NCI-H460 (cell line): ENCODE results near the gene AMHR2. TPM values are rescaled to one million over a fixed set of nuclear protein-coding genes. Genes with fewer than 3 reads are reported as not detected.
A peak's percentile ranks its signal among the peaks of the same experiment; 100 is the strongest.
"Not testable (repeated sequence)": the region's sequence is repeated elsewhere in the genome, so short reads cannot be mapped to it uniquely, and the experiment has no call there.

Source experiments
- DNase-seq: peaks from one replicate; pipeline ENCODE4 v3.0.0-alpha.2; 2016; ENCODE audit warnings: low read depth; ENCODE audit errors: extremely low read depth
- total RNA-seq: library from RNA; depleted of rRNA; stranded (reverse); fragments of >200 nt; shearing (Covaris generic); gene quantifications from 2 replicates; pipeline ENCODE4 v1.2.3, GENCODE V29; 2014

AMHR2 gene
- total RNA-seq, 1 experiment from 2014 or later, result 0.15 TPM

GRCh38 chr12:53413485-53414204 lies 10.0 kb upstream of the AMHR2 start:
- DNase-seq, result no peak

- DNase-seq, result no peak
These were observed 8.8 kb upstream of the AMHR2 start for GRCh38 chr12:53414756-53415417.

DNA sequence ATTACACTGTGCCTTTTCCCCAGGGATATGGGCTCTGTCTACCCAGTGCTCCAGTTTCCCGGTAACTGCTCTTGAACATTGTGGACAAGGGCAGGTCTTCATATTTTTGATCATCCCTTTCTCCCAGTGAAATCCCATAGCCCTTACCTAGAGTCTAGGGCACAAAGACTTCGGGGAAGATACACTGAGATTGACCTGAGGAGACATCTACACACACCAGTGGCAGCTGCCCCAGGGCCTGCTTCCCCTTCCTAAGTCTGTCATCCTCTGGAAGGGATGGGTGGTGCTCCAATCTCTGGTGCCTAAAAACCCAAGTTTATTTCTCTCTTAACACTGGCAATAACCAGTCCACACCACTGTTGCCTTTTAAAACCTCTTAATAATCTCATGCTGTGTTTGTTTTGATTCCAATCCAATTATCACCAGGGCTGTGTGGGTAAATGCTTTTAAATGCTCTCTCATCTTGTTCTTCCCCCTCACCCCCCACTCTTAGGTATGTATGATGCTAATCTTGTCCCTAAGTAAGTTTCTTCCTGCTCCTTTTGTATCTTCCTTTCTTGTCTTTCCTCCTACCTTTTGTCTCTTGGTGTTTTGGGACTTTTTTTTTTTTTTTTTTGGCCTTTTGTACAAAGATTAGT lies 7.8 kb upstream of the AMHR2 start:
- DNase-seq, result not testable (repeated sequence)

DNA sequence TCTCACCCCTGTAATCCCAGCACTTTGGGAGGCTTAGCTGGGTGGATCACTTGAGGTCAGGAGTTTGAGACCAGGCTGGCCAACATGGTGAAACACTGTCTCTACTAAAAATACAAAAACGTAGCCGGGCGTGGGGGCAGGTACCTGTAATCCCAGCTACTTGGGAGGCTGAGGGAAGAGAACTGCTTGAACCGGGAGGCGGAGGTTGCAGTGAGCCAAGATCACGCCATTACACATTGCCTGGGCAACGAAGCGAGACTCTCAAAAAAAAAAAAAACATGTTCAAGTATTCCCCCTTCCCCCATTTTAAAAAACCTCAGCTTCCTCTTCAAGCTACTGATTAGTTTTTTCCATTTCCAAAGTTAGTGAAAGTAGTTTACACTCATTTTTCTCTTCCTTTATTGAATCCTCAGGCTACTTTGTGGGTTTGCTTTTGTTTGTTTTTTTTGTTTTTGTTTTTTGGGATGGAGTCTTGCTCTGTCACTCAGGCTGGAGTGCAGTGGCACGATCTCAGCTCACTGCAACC lies 6.3 kb upstream of the AMHR2 start:
- DNase-seq, result not testable (repeated sequence)

- DNase-seq, result no peak
These were observed 5.4 kb upstream of the AMHR2 start for GRCh38 chr12:53418221-53418620.

GRCh38 chr12:53419756-53420155 lies 3.9 kb upstream of the AMHR2 start:
- no peak for DNase-seq

- not testable (repeated sequence) for DNase-seq
These were observed 1.4 kb upstream of the AMHR2 start for GRCh38 chr12:53422247-53422646.

- DNase-seq, result no peak
These were observed 1.2 kb downstream of the AMHR2 start for GRCh38 chr12:53424626-53425514.

GRCh38 chr12:53425515-53426150 lies 2.0 kb downstream of the AMHR2 start:
- DNase-seq, result no peak

- no peak for DNase-seq
These were observed 4.4 kb downstream of the AMHR2 start for GRCh38 chr12:53427905-53428594.

DNA sequence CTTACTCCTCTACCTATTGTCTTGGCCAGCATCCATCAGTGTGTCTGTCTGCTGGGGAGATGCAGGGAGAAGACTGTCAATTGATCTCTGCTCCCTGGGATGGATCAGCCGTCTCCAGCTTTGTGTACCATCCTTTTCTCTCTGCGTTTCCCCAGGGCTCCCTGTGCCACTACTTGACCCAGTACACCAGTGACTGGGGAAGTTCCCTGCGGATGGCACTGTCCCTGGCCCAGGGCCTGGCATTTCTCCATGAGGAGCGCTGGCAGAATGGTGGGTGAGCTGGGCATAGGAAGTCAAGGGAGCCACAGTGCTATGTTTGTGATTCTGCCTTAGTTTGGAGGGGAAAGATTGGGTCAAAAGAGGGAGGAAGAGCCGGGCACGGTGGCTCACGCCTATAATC lies 5.1 kb downstream of the AMHR2 start:
- no peak for DNase-seq

DNA sequence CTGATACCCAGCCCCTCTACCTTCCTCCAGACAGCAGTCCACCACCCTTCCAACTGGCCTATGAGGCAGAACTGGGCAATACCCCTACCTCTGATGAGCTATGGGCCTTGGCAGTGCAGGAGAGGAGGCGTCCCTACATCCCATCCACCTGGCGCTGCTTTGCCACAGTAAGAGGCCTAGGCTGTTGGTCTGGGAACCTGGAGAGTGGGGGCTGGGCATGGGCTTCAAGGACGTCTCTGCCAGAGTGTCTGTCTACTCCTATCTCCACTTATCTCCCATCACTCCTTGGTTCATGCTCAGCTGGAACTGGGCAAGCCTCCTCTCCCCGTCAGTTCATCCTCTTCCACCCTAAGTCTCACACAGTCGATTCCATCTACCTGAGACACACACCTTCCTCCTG lies 6.5 kb downstream of the AMHR2 start:
- DNase-seq, result no peak

- DNase-seq, result no peak
These were observed 7.5 kb downstream of the AMHR2 start for GRCh38 chr12:53431187-53431586.

DNA sequence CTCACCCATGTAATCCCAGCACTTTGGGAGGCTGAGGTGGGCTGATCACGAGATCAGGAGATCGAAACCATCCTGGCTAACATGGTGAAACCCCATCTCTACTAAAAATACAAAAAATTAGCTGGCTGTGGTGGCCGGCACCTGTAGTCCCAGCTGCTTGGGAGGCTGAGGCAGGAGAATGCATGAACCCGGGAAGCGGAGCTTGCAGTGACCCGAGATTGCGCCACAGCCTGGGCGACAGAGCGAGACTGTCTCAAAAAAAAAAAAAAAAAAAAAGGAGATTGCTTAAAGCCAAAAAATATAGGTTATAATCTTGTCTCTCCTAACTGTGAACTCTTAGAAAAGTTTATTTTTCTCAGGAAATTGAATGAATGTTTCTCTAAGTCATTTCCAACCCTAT lies 11.7 kb downstream of the AMHR2 start:
- DNase-seq, result not testable (repeated sequence)

DNA sequence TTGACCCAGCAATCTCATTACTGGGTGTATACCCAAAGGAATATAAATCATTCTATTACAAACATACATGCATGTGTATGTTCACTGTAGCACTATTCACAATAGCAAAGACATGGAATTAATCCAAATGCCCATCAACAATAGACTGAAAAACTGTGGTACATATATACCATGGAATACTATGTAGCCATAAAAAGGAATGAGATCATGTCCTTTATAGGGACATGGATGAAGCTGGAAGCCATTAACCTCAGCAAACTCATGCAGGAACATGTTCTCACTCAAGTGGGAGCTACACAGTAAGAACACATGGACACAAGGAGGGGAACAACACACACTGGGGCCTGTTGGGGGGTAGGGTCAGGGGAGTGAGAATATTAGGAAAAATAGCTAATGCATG lies 15.9 kb downstream of the AMHR2 start:
- not testable (repeated sequence) for DNase-seq

DNA sequence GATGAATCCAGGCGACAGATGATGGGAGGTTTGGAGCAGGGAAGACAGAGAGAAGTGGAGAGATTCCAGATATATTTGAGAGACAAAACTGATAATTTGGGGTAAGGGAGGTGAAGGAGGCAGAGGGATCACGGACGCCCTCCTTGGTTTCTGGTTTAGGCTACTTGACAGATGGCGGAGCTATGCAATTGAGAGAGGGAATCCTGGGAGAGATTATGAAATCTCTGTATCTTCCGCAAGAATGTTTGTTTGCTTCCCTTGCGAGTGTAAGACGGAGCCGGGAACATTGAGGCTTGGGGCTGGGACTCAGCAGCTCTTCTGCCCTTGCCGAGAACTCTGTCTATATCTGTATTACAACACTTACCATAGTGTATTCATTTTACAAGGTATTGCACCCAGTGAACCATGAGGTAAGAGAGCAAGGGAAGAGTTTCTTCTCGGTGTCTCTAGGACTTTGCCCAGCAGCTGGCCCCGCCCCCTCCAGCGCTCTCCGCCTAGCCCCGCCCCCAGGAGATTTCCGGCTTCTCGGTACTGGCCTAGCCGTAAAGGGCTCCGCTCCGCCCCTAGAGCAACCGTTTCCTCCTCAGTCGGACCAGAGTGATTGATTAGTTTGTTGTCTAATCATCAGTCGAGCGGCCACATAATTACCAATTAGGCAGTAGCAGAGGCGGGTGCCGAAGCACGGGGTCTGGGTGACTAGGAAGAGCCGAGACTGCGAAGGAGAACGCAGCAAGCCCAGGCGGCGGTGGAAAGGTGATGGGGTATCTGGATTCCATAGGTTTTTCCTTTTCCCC lies 17.6 kb downstream of the AMHR2 start, which contains the start of gene PRR13:
Gene PRR13 (plus strand): TSS at position 695 of the 794 bp plus-strand sequence. CDS start 981 bp downstream, outside the sequence.
- DNase-seq, result peak; percentile 100

GRCh38 chr12:53443955-53444354 lies 20.3 kb downstream of the AMHR2 start:
- no peak for DNase-seq

GRCh38 chr12:53444593-53445325 lies 21.1 kb downstream of the AMHR2 start:
- DNase-seq, result not testable (repeated sequence)
